HG02759 (cell line): ENCODE results near the gene MRPL37.
"Not testable (repeated sequence)": the region's sequence is repeated elsewhere in the genome, so short reads cannot be mapped to it uniquely, and the experiment has no call there.

Experiments used
- ATAC-seq: cut with Tn5 transposase; IDR thresholded peaks from one replicate; pipeline ENCODE4 v1.9.1; 2021; ENCODE audit warnings: mild to moderate bottlenecking, moderate library complexity; ENCODE audit not compliant: unreplicated experiment

MRPL37 gene

GRCh38 chr1:54218883-54219687, 19.1 kb downstream of the MRPL37 start:
- ATAC-seq, result no peak

- no peak for ATAC-seq
These were observed 19.7 kb downstream of the MRPL37 start for GRCh38 chr1:54219688-54220003.

GRCh38 chr1:54220004-54220811, 20.2 kb downstream of the MRPL37 start:
- no peak for ATAC-seq

GRCh38 chr1:54221113-54221834, 21.3 kb downstream of the MRPL37 start:
- no peak for ATAC-seq

- no peak for ATAC-seq
These were observed 22.0 kb downstream of the MRPL37 start for GRCh38 chr1:54221867-54222484.

GRCh38 chr1:54222711-54223110, 22.7 kb downstream of the MRPL37 start:
- no peak for ATAC-seq

GRCh38 chr1:54223441-54224202, 23.7 kb downstream of the MRPL37 start:
- no peak for ATAC-seq

GRCh38 chr1:54224233-54224632, 24.3 kb downstream of the MRPL37 start:
- ATAC-seq, result no peak

GRCh38 chr1:54225378-54225777, 25.4 kb downstream of the MRPL37 start:
- ATAC-seq, result no peak

GRCh38 chr1:54225986-54226559, 26.1 kb downstream of the MRPL37 start:
- no peak for ATAC-seq

- no peak for ATAC-seq
These were observed 27.2 kb downstream of the MRPL37 start for GRCh38 chr1:54227091-54227602.

GRCh38 chr1:54227891-54228310, 27.9 kb downstream of the MRPL37 start:
- ATAC-seq, result no peak

- no peak for ATAC-seq
These were observed 28.7 kb downstream of the MRPL37 start for GRCh38 chr1:54228638-54229079.

GRCh38 chr1:54229281-54229891, 29.4 kb downstream of the MRPL37 start:
- ATAC-seq, result no peak

- no peak for ATAC-seq
These were observed 30.8 kb downstream of the MRPL37 start for GRCh38 chr1:54230507-54231339.

GRCh38 chr1:54233196-54233595, 33.2 kb downstream of the MRPL37 start:
- ATAC-seq, result not testable (repeated sequence)

- ATAC-seq, result no peak
These were observed 34.3 kb downstream of the MRPL37 start for GRCh38 chr1:54234284-54234683.

- ATAC-seq, result no peak
These were observed 37.6 kb downstream of the MRPL37 start for GRCh38 chr1:54237586-54237985.
